ENCODE results near the gene CORT.
"Not testable (repeated sequence)": the region's sequence is repeated elsewhere in the genome, so short reads cannot be mapped to it uniquely, and the experiment has no call there.

The CORT gene

GRCh38 chr1:10449751-10450150 is at the start of gene CORT:
TSS of gene CORT (plus strand) at chr1:10450031. CDS start at chr1:10450224, 193 bp downstream.
- no peak for DNase-seq

GRCh38 chr1:10401281-10401680 is 48.5 kb upstream of the CORT start:
- DNase-seq: no peak

GRCh38 chr1:10402729-10403274 is 47.0 kb upstream of the CORT start:
- no peak for DNase-seq

- no peak for DNase-seq
These were observed 42.6 kb upstream of the CORT start for GRCh38 chr1:10407201-10407600.

- DNase-seq: peak; percentile 7 to 48
These were observed 34.5 kb upstream of the CORT start for GRCh38 chr1:10415211-10415930.

GRCh38 chr1:10415967-10416366 is 33.9 kb upstream of the CORT start:
- not testable (repeated sequence) for DNase-seq

GRCh38 chr1:10418741-10419140 is 31.1 kb upstream of the CORT start:
- DNase-seq: not testable (repeated sequence)

GRCh38 chr1:10419351-10419750 is 30.5 kb upstream of the CORT start:
- no peak for DNase-seq

- DNase-seq: no peak
These were observed 28.2 kb upstream of the CORT start for GRCh38 chr1:10421637-10422036.

GRCh38 chr1:10424034-10424433 is 25.8 kb upstream of the CORT start:
- no peak for DNase-seq

GRCh38 chr1:10424651-10425050 is 25.2 kb upstream of the CORT start:
- no peak for DNase-seq

- not testable (repeated sequence) for DNase-seq
These were observed 23.9 kb upstream of the CORT start for GRCh38 chr1:10425826-10426534.

- DNase-seq: not testable (repeated sequence)
These were observed 23.3 kb upstream of the CORT start for GRCh38 chr1:10426535-10426848.

GRCh38 chr1:10428984-10429383 is 20.8 kb upstream of the CORT start:
- DNase-seq: no peak

- DNase-seq: peak; percentile 19 to 36
These were observed 20.0 kb upstream of the CORT start for GRCh38 chr1:10429868-10430215.

- DNase-seq: peak; percentile 82 to 91
These were observed 19.4 kb upstream of the CORT start, which contains the start of gene CENPS for GRCh38 chr1:10430216-10431069. TSS of gene CENPS (plus strand) at chr1:10430433. CDS start at chr1:10430518, 85 bp downstream.

GRCh38 chr1:10431070-10431730 is 18.6 kb upstream of the CORT start:
- DNase-seq: no peak

GRCh38 chr1:10432910-10433700 is 16.7 kb upstream of the CORT start:
- no peak for DNase-seq

- DNase-seq: no peak
These were observed 16.0 kb upstream of the CORT start for GRCh38 chr1:10433790-10434189.

GRCh38 chr1:10434590-10434989 is 15.2 kb upstream of the CORT start:
- DNase-seq: no peak

- no peak for DNase-seq
These were observed 12.8 kb upstream of the CORT start for GRCh38 chr1:10437052-10437451.

GRCh38 chr1:10438677-10439163 is 11.1 kb upstream of the CORT start:
- DNase-seq: no peak

Measured in CD4-positive, alpha-beta T cell treated with Interleukin-4 for 1 hour (primary cell).